NCI-H446 (cell line): ENCODE measurements around the gene SPINT2.

Experiments used
- DNase-seq, 2 experiments: peaks; one replicate each; lab custom pipeline; 2025; lab: John Stamatoyannopoulos, UW

SPINT2 gene

DNA sequence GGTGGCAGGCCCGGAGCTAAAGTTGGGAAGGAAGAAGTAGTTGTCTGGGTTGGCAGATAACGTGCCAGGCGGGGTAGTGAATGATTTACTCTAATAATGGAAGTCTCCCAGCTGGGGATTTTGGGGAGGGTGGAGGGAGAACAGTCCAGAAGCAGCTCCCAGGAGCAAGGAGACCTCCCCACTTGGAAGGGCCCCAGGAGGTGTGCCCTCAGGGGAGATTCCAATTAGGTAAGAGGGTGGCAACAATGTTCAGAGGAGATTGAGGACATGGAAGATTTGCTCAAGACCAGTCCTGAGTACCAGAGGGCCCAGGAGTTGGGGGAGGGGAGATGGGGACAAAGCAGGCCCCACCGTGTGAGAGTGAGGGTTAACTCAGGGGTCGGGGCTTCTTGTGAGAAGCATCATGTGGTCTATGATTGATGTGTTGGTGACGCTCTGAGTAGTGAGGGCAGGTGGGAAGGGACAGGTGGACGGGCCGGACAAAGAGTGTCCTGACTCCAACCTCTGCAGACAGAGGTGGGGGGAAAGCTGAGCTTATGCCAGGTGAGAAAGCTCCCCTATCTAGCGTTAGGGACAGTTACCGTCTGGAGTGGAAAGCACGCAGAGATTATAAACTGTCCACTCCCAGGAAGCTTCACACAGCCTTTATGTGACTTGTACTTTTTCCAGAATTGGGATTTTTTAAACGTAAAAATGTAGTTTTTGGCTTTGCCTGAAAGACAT lies 3.5 kb downstream of the SPINT2 start:
- no peak for DNase-seq

DNA sequence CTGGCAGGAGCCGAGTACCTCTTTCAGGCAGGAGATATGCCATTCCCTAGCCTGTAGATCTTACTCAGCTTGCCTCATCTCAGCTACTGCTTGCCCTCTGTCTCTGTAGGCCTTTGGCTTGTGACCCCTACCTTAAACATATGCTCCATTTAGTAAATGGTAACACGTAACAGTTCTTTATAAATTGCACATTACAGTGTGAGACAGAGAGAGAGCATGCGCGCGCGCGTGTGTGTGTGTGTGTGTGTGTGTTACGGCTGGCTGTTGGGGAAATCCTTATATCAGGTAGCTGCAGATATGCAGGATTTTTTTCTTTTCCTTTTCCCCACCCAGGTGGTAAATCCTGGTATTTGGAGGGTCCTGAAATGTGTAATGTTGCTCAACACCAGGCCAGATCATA lies 4.2 kb downstream of the SPINT2 start:
- no peak for DNase-seq

DNA sequence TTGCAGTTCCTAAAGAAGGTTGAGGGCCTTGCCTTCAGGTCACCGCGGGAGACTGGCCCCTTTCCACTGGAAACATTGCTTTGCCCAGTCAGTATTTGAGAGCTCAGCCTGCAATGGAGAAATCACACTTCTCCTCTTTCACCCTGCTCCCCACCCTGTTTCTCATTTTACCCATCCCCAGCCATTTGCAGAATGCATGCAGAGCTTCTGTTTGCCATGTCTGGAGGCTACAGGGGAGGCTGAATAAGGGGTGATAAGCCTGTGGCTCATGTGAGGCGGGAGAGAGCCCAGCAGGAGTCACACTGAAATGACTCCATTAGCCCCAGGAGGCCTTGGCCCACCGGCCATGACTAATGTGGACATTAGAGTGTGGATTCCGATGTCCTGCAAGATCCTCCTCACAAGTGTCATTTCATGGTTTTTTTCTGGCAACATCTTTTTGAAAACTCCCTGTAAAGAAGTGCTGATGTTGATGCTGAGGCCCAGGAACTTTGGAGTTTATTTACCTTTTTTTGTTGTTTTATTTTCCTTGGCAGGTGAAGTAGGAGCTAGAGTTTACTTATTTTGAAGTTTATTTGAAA lies 6.3 kb downstream of the SPINT2 start:
- DNase-seq: no peak

- no peak for DNase-seq
Measured at GRCh38 chr19:38273499-38273898, 9.1 kb downstream of the SPINT2 start.

GRCh38 chr19:38274739-38275138 lies 10.4 kb downstream of the SPINT2 start:
- DNase-seq: no peak

GRCh38 chr19:38276942-38277517 lies 12.7 kb downstream of the SPINT2 start:
- no peak for DNase-seq

GRCh38 chr19:38277549-38277948 lies 13.2 kb downstream of the SPINT2 start:
- DNase-seq: no peak

DNA sequence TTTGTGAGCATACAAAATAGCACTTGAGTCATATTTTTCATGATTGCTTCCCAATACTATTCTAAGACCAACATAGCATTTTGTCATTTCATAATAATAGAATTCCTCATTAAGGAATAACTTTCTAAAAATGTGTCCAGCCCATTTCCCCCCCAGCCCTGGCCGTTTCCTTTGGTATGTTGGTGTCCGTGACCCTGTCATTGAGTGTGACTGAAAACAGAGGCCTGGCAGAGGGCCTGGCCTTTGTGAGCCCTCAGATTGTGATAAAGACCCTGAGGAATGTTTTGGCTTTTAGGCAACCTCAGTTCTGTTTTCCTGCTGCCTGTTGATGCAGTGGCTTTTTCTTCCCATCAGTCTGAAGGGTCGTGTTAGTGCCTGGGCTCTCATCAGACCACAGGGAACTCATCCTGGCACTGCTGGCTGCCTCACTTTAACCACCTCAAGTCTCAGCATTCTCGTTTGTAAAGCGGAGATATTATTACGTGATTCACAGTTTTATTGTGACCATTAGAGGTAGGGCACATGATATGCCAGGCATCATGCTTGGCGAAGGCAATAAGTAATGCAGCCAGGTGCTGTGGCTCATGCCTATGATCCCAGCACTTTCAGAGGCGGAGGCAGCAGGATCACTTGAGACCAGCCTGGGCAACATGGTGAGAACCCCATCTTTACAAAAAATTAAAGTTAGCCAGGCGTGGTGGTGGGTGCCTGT lies 13.8 kb downstream of the SPINT2 start:
- DNase-seq: no peak

- no peak for DNase-seq
Measured at GRCh38 chr19:38278751-38279150, 14.4 kb downstream of the SPINT2 start.

- DNase-seq: no peak
Measured at GRCh38 chr19:38280030-38280921, 15.9 kb downstream of the SPINT2 start.

GRCh38 chr19:38281811-38282566 lies 17.6 kb downstream of the SPINT2 start:
- DNase-seq: no peak

GRCh38 chr19:38283271-38283670 lies 18.9 kb downstream of the SPINT2 start:
- DNase-seq: no peak

DNA sequence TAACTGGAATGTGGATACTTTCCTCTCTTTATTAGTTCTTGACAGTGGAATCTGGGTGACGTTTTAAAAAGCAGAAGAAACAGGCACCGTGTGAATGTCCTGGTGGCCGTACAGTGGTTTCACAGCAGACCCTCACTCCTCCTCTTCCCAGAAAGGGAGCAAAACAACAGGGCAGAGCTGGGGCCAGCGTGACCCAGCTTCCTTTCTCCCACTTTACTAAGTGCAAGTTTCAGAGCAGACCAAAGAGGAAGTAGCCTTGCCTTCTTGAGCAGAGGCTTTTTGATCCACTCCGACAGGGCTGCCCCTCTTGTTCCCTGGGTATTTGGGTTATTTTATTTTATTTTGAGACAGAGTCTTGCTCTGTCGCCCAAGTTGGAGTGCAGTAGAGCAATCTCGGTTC lies 20.0 kb downstream of the SPINT2 start:
- no peak for DNase-seq

DNA sequence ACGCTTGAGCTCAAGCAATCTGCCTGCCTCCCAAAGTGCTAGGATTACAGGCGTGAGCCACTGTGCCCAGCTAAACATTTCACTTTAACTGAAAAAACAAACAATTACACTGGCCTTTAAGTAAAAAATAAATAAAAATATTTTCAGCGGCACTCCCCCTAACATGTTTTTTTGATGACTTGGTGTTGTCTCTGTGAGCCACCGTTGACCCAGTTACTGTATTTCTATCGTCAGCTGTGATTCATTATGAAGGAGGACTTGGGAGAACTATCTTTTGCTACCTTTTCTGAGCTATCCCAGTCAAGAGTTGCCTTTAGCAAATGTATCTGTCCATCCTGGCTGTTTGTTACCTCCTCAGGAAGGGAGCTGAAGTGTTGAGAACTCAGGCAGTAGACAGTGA lies 21.2 kb downstream of the SPINT2 start:
- DNase-seq: no peak

DNA sequence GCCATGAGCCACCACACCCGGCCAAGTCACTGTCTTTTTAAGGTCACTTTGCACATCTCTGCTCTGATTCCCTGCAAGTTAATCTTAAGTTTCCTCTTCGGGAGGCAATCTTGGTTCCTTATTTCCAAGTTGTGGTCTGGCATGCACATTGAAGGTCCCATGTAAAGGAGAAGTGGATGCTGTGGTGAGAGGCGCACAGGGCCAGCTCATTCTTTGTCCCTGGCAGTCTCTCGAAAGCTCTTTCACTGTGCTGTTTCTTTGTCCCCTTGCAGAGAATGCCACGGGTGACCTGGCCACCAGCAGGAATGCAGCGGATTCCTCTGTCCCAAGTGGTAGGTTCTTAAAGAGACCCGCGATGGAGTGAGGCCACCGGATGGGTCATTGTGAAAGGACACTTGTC lies 23.2 kb downstream of the SPINT2 start:
- DNase-seq: no peak

- DNase-seq: no peak
Measured at GRCh38 chr19:38288123-38288855, 23.9 kb downstream of the SPINT2 start.

DNA sequence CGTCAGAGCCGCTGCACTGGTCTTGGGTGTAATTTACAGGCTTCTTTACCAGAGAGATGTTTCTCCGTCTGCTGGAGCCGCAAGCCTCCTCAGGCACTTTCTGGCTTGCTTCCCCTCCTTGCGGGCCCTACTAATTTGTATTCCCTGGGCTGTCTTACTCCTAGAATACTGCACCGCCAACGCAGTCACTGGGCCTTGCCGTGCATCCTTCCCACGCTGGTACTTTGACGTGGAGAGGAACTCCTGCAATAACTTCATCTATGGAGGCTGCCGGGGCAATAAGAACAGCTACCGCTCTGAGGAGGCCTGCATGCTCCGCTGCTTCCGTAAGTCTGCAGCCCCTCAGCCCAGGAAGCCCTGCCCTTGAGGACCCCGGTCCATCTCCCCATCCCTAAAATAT lies 25.6 kb downstream of the SPINT2 start:
- DNase-seq: no peak

DNA sequence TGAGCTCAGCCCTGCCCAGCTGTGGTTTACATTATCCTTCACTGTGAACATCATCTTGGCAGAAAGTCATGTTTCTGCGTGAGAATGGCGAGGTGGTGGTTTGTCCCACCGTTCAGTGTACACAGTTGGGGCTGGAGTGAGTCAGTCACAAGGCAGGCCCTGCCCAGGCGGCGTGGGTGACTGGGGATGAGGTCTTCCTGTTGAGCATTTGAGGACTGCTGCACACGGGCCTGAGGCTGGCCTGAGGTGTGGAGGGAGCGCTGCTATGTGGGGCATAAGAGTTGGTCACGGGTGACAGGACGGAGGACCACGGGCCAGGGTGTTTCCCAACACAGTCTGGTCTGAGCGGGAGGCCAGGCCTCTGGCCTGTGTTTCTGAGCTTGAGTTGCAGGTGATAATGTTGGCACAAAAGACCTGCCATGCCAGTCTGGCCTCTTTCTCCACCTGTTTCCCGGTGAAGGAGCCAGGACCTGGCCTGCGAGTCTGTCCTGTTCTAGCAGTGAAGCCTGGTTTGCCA lies 26.3 kb downstream of the SPINT2 start:
- no peak for DNase-seq

- no peak for DNase-seq
Measured at GRCh38 chr19:38291855-38292254, 27.5 kb downstream of the SPINT2 start.

GRCh38 chr19:38293281-38293680 lies 28.9 kb downstream of the SPINT2 start:
- DNase-seq: no peak
